Measurements from ENCODE around the gene DNAJB1. TPM values are rescaled to one million over a fixed set of nuclear protein-coding genes. Genes with fewer than 3 reads are reported as not detected.

Gene DNAJB1
- total RNA-seq, 1 experiment from 2014 or later: 54.5 TPM

DNA sequence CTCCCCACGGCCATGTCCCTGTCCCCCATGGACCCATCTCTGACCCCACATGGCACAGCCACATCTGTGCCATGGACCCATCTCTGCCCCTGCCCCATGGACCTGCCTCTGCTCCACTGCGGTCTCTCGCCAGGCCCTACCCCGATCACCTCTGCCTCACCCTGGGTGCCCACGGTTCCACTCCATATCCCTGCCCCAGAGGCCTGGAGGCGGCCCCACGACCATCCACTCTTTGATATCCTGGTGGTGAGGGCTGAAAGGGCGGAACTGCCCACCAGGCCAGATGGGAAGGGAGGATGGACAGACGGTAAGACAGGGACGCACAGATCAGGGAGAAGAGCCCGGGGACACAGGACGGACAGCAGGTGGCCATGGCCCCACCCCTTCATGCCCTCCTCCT, 43.4 kb downstream of the DNAJB1 start (continued):
- TF ChIP-seq JUN (CRISPR knock-in tag; IDR thresholded peaks at IDR 0.05) (no peak), IRF1 (CRISPR knock-in tag; IDR thresholded peaks at IDR 0.05) (no peak), ZNF263 (CRISPR knock-in tag; IDR thresholded peaks at IDR 0.05; ENCODE audit: low read depth) (no peak), E2F1 (CRISPR knock-in tag; IDR thresholded peaks at IDR 0.05) (no peak), ZNF671 (CRISPR knock-in tag; IDR thresholded peaks at IDR 0.05) (no peak), SMAD3 (CRISPR knock-in tag; IDR thresholded peaks at IDR 0.05; ENCODE audit: borderline replicate concordance) (no peak), TEAD4 (CRISPR knock-in tag; IDR thresholded peaks at IDR 0.05) (no peak), MXD4 (CRISPR knock-in tag; IDR thresholded peaks at IDR 0.05; ENCODE audit: borderline replicate concordance) (no peak)

GRCh38 chr19:14473978-14474578, 44.1 kb downstream of the DNAJB1 start:
- Mint-ChIP-seq H3K4me3 (peak overlapping the region; percentile 27), H3K36me3 (peaks cover 7% of the 10 kb centered on the region), H3K27ac (no peak overlapping the region), H3K4me1 (peaks cover 24% of the 10 kb centered on the region), H3K9me3 (no peaks in the 10 kb centered on the region), H3K27me3 (ENCODE audit: low read depth) (peaks cover 12% of the 10 kb centered on the region)
- POLR2A ChIA-PET: no interaction called here
- CTCF ChIA-PET: interaction anchor here (1.0 to 5.0 kb wide), 2 partner anchors 68 to 112 kb away, joined by 4 to 46 read pairs; no protein-coding TSS in a partner anchor
- DNase-seq (ENCODE audit: low spot score) (no peak), ATAC-seq (no peak)
- TF ChIP-seq FOXK1 (CRISPR knock-in tag; IDR thresholded peaks at IDR 0.05) (no peak), MLX (CRISPR knock-in tag; IDR thresholded peaks at IDR 0.05) (no peak), NR2C2 (CRISPR knock-in tag; IDR thresholded peaks at IDR 0.05) (no peak), CREB1 (CRISPR knock-in tag; IDR thresholded peaks at IDR 0.05) (no peak), TEAD4 (CRISPR knock-in tag; IDR thresholded peaks at IDR 0.05) (no peak), HMGA2 (CRISPR knock-in tag; IDR thresholded peaks at IDR 0.05) (no peak), ZNF121 (CRISPR knock-in tag; IDR thresholded peaks at IDR 0.05) (no peak), ESRRA (CRISPR knock-in tag; IDR thresholded peaks at IDR 0.05; ENCODE audit: borderline replicate concordance) (no peak), NR1H2 (CRISPR knock-in tag; IDR thresholded peaks at IDR 0.05) (no peak), ZNF138 (CRISPR knock-in tag; conservative IDR thresholded peaks at IDR 0.05) (no peak), PRDM15 (CRISPR knock-in tag; IDR thresholded peaks at IDR 0.05) (no peak), PREB (CRISPR knock-in tag; IDR thresholded peaks at IDR 0.05; ENCODE audit: borderline replicate concordance) (no peak)
- TF ChIP-seq, protein P1, sequence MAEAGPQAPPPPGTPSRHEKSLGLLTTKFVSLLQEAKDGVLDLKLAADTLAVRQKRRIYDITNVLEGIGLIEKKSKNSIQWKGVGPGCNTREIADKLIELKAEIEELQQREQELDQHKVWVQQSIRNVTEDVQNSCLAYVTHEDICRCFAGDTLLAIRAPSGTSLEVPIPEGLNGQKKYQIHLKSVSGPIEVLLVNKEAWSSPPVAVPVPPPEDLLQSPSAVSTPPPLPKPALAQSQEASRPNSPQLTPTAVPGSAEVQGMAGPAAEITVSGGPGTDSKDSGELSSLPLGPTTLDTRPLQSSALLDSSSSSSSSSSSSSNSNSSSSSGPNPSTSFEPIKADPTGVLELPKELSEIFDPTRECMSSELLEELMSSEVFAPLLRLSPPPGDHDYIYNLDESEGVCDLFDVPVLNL (CRISPR knock-in tag; IDR thresholded peaks at IDR 0.05; ENCODE audit: borderline replicate concordance, low read depth): no peak
- TF ChIP-seq, protein P2, sequence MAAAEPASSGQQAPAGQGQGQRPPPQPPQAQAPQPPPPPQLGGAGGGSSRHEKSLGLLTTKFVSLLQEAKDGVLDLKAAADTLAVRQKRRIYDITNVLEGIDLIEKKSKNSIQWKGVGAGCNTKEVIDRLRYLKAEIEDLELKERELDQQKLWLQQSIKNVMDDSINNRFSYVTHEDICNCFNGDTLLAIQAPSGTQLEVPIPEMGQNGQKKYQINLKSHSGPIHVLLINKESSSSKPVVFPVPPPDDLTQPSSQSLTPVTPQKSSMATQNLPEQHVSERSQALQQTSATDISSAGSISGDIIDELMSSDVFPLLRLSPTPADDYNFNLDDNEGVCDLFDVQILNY (CRISPR knock-in tag; IDR thresholded peaks at IDR 0.05): no peak
- TF ChIP-seq, protein P3, sequence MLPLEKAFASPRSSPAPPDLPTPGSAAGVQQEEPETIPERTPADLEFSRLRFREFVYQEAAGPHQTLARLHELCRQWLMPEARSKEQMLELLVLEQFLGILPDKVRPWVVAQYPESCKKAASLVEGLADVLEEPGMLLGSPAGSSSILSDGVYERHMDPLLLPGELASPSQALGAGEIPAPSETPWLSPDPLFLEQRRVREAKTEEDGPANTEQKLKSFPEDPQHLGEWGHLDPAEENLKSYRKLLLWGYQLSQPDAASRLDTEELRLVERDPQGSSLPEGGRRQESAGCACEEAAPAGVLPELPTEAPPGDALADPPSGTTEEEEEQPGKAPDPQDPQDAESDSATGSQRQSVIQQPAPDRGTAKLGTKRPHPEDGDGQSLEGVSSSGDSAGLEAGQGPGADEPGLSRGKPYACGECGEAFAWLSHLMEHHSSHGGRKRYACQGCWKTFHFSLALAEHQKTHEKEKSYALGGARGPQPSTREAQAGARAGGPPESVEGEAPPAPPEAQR (CRISPR knock-in tag; IDR thresholded peaks at IDR 0.05): no peak
- TF ChIP-seq, protein P4, sequence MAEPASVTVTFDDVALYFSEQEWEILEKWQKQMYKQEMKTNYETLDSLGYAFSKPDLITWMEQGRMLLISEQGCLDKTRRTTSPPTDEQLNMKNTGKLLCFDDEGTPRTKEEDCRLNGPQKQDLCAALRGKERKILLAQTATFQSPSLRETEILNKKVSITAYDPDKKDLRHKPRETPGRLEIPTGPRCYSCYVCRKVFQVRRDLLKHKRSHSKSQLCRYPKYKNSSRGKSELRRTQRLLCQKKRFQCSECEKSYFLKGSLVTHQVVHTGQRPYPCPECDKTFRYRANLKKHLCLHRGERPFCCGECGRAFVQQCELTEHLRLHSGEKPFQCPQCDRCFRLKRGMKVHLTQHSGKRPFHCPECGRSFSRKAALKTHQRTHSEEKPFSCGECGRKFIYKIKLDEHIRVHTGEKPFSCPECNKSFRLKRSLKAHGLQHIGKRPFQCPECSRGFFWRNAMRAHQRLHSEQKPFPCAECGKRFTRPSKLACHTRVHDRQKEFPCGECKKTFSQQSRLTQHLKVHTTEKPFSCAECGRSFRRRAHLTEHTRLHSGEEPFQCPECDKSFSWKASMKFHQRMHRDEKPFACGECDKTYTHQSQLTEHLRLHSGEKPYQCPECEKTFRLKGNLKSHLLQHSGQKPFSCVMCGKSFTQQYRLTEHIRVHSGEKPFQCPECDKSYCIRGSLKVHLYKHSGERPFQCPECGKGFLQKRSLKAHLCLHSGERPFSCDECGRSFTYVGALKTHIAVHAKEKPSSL (CRISPR knock-in tag; conservative IDR thresholded peaks at IDR 0.05): no peak

Measured in WTC11 (cell line).